GM19395 (cell line): ENCODE results near the gene CXADR.
"Not testable (repeated sequence)": the region's sequence is repeated elsewhere in the genome, so short reads cannot be mapped to it uniquely, and the experiment has no call there.

Experiments used
- ATAC-seq: cut with Tn5 transposase; IDR thresholded peaks from one replicate; pipeline ENCODE4 v1.9.1; 2021; ENCODE audit warnings: mild to moderate bottlenecking, moderate library complexity; ENCODE audit not compliant: unreplicated experiment

CXADR gene

GRCh38 chr21:17512253-17513213, at the start of gene CXADR:
CXADR (plus strand) TSS chr21:17513043; CDS start chr21:17513130, 87 bp downstream.
- peak; percentile 88 for ATAC-seq

- no peak for ATAC-seq
Observed at GRCh38 chr21:17466166-17466565, 46.7 kb upstream of the CXADR start.

DNA sequence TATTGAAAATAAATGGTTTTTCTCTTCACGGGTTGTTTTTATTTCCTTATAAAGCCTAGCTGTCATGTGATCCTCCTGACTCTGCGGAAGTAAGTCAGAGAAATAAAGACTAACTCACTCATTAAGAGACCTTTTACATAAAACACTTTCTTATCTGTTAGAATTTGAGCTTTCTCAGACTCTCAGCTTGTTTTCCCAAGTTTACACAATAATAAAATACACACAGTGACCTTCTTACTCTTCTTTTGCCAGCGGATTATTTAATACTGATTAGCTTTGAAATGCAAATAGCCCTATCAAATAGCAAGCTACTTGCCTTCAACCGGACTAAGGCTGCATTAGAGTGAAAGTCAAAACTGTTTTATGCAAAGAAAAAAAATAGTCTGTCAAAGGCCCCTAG, 45.5 kb upstream of the CXADR start:
- ATAC-seq, result no peak

- no peak for ATAC-seq
Observed at GRCh38 chr21:17467829-17468228, 45.0 kb upstream of the CXADR start.

DNA sequence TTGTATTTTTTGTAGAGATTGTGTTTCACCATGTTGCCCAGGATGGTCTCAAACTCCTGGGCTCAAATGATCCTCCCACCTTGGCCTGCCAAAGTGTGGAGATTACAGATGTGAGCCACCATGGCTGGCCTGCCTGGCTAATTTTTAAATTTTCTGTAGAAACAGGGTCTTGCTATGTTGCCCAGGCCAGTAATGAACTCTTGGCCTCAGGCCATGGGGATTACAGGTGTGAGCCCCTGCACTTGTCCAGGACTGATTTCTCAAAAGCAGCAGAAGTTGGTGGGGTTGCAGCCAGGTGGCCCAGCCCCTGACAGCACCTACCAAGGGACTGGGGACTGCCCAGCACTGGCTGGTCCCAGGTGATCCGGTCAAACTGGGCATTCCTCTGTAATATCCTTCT, 44.1 kb upstream of the CXADR start:
- no peak for ATAC-seq

DNA sequence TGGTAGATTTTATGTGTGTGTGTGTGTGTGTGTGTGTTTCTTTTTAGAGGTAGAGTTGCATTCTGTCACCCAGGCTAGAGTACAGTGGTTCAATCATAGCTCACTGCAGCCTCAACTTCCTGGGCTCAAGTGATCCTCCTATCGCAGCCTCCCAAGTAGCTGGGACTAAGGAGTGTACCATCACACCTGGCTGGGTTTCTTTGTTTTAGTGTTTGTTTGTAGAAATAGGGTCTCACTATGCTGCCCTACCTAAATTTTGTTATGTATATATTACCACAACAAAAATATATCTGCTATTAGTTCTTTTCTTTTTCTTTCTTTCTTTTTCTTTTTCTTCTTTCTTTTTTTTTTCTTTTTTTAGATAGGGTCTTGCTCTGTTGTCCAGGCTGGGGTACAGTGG, 43.1 kb upstream of the CXADR start:
- no peak for ATAC-seq

DNA sequence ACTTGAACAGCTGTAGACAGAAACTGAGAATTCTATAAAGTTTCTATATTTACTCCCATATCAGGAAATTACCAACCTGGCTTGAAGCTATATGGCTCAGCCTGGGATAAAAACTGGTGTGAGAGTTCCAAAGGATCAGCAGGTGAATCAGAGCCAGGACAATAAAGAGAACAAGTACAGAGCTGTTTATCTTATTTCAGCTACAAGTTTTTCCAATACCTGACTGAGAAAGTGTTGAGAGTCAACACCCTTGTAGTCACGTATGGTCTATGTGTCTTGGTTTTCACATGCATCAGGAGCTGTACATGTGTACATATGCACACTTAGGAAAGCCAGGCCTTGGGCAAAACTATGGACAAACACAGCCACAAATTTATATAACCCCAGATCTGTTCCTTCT, 40.7 kb upstream of the CXADR start:
- no peak for ATAC-seq

GRCh38 chr21:17472592-17473271, 40.1 kb upstream of the CXADR start:
- ATAC-seq, result no peak

GRCh38 chr21:17476006-17476405, 36.8 kb upstream of the CXADR start:
- ATAC-seq, result no peak

GRCh38 chr21:17478156-17478555, 34.7 kb upstream of the CXADR start:
- not testable (repeated sequence) for ATAC-seq

- no peak for ATAC-seq
Observed at GRCh38 chr21:17479606-17480005, 33.2 kb upstream of the CXADR start.

GRCh38 chr21:17482928-17483327, 29.9 kb upstream of the CXADR start:
- ATAC-seq, result no peak

- peak; percentile 86 for ATAC-seq
Observed at GRCh38 chr21:17488620-17489019, 24.2 kb upstream of the CXADR start.

DNA sequence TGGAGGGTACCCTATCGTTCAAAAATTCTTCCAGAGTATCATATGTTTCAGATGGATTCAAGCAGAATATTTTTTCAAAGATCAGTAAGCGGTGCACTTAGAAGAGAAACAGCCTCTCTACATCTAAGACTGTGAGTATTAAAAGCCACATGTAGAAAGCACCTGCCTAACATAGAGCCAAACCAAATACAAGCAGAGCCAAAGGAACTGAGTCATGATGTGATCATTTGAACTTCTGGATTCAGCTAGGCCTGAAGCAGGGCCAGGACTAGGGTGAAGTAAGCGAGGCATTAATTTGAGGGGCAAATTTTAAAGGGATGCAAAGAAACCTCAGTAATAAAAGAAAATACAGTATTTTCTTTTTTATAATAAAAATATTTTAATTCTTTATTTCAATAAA, 23.3 kb upstream of the CXADR start:
- ATAC-seq, result not testable (repeated sequence)

DNA sequence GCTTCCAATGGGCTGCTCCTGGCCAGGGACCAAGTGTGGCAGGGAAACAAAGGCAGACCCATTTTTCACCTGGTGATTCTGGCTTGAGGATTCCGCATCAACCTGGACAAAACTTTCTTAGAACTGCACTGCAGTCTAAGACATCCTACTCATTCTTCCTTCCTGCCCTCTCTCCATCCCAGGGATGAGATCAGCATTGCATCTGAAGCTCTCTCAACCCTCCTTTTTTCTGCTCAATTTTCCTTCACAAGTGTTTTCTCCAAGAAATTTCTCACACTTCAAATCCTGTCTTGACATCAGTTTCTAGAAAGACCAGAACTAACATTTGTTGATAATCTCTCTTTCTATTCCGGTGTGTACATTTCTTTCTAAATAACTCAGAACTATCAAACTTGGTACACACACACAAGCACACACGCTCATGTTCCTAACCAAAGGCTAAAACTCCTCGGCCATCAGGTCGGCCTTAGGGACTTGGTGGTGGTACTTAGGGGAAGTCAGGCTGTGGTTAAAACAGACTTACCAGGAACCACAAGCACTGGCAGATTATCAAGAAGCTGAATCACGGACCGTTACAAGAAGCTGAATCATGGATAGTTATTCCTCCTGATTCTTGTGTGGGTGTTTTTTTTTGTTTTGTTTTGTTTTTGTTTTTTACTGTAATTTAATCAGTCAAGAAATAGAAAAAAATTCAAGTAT, 21.0 kb upstream of the CXADR start:
- no peak for ATAC-seq

- ATAC-seq, result no peak
Observed at GRCh38 chr21:17492415-17493168, 20.3 kb upstream of the CXADR start.

DNA sequence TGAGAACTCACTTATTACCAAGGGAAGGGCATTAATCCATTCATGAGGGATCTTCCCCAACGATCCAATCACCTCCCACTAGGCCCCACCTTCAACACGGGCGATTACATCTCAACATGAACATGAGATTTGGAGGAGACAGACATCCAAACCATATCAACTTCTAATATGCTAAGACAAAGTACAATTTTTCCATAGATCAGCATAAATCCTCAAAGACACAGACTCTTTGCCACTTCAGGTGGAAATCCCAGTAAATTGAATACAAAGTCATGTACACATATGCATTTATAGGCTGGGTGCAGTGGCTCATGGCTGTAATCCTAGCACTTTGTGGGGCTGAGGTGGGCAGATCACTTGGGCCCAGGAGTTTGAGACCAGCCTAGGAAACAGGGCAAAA, 18.8 kb upstream of the CXADR start:
- ATAC-seq, result no peak

- ATAC-seq, result no peak
Observed at GRCh38 chr21:17495680-17496079, 17.2 kb upstream of the CXADR start.

GRCh38 chr21:17497316-17497715, 15.5 kb upstream of the CXADR start:
- no peak for ATAC-seq

DNA sequence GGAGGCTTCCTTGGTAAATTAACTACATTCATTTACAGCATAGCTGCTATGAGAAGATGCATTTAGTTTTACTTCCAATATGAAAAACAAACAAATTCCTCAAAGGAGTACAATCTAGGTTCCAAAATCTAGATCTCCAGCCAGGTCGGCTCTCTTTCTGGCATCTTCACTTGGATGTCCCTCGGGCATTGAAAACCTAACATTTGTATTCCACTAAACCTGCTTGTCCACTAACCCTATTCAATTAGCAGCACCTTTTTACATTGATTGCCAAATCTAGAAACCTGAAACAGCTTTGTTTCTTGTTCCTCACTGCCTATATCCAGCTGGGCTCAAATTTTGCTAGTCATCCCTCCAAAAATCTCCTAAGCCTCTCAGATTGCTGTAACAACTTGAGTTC, 14.3 kb upstream of the CXADR start:
- ATAC-seq, result no peak
